Measurements from ENCODE around the gene EML1. TPM values are rescaled to one million over a fixed set of nuclear protein-coding genes. Genes with fewer than 3 reads are reported as not detected.

Gene EML1
- total RNA-seq, 1 donor from 2014 or later, result 36.4 TPM

GRCh38 chr14:99755068-99755405 lies 38.2 kb upstream of the EML1 start:
- no peak overlapping the region for H3K27ac Mint-ChIP-seq (ENCODE audit: unreplicated experiment)
- H3K4me3 Mint-ChIP-seq (ENCODE audit: unreplicated experiment), result no peak overlapping the region
- TF ChIP-seq, protein P1, sequence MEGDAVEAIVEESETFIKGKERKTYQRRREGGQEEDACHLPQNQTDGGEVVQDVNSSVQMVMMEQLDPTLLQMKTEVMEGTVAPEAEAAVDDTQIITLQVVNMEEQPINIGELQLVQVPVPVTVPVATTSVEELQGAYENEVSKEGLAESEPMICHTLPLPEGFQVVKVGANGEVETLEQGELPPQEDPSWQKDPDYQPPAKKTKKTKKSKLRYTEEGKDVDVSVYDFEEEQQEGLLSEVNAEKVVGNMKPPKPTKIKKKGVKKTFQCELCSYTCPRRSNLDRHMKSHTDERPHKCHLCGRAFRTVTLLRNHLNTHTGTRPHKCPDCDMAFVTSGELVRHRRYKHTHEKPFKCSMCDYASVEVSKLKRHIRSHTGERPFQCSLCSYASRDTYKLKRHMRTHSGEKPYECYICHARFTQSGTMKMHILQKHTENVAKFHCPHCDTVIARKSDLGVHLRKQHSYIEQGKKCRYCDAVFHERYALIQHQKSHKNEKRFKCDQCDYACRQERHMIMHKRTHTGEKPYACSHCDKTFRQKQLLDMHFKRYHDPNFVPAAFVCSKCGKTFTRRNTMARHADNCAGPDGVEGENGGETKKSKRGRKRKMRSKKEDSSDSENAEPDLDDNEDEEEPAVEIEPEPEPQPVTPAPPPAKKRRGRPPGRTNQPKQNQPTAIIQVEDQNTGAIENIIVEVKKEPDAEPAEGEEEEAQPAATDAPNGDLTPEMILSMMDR (IDR thresholded peaks at IDR 0.05), result no peak
- DNase-seq (ENCODE audit: low spot score), result peak; percentile 26
- H3K4me1 Mint-ChIP-seq (ENCODE audit: low read depth), result peaks cover 88% of the 10 kb centered on the region
- no peaks in the 10 kb centered on the region for H3K27me3 Mint-ChIP-seq (ENCODE audit: low read depth)
- H3K9me3 Mint-ChIP-seq (ENCODE audit: low read depth), result no peaks in the 10 kb centered on the region
- H3K36me3 Mint-ChIP-seq (ENCODE audit: low read depth), result no peaks in the 10 kb centered on the region

GRCh38 chr14:99755629-99756603 lies 37.3 kb upstream of the EML1 start:
- Mint-ChIP-seq H3K27ac (ENCODE audit: unreplicated experiment) (peak overlapping the region; percentile 91), H3K9me3 (ENCODE audit: low read depth) (no peaks in the 10 kb centered on the region), H3K27me3 (ENCODE audit: low read depth) (no peaks in the 10 kb centered on the region), H3K36me3 (ENCODE audit: low read depth) (no peaks in the 10 kb centered on the region), H3K4me3 (ENCODE audit: unreplicated experiment) (no peak overlapping the region), H3K4me1 (ENCODE audit: low read depth) (peaks cover 84% of the 10 kb centered on the region)
- DNase-seq (ENCODE audit: low spot score), result peak; percentile 95
- TF ChIP-seq, protein P1 (IDR thresholded peaks at IDR 0.05), result no peak

GRCh38 chr14:99756796-99757195 lies 36.4 kb upstream of the EML1 start:
- H3K27me3 Mint-ChIP-seq (ENCODE audit: low read depth), result no peaks in the 10 kb centered on the region
- no peak overlapping the region for H3K4me3 Mint-ChIP-seq (ENCODE audit: unreplicated experiment)
- TF ChIP-seq, protein P1 (IDR thresholded peaks at IDR 0.05), result no peak
- peak overlapping the region; percentile 91 for H3K27ac Mint-ChIP-seq (ENCODE audit: unreplicated experiment)
- H3K9me3 Mint-ChIP-seq (ENCODE audit: low read depth), result no peaks in the 10 kb centered on the region
- peaks cover 75% of the 10 kb centered on the region for H3K4me1 Mint-ChIP-seq (ENCODE audit: low read depth)
- peak; percentile 72 for DNase-seq (ENCODE audit: low spot score)
- H3K36me3 Mint-ChIP-seq (ENCODE audit: low read depth), result no peaks in the 10 kb centered on the region

GRCh38 chr14:99757331-99758070 lies 35.7 kb upstream of the EML1 start:
- Mint-ChIP-seq H3K27ac (ENCODE audit: unreplicated experiment) (peak overlapping the region; percentile 76), H3K9me3 (ENCODE audit: low read depth) (no peaks in the 10 kb centered on the region), H3K36me3 (ENCODE audit: low read depth) (no peaks in the 10 kb centered on the region), H3K27me3 (ENCODE audit: low read depth) (no peaks in the 10 kb centered on the region), H3K4me1 (ENCODE audit: low read depth) (peaks cover 68% of the 10 kb centered on the region), H3K4me3 (ENCODE audit: unreplicated experiment) (no peak overlapping the region)
- DNase-seq (ENCODE audit: low spot score), result peak; percentile 29
- TF ChIP-seq, protein P1 (IDR thresholded peaks at IDR 0.05), result peak; percentile 21

- H3K27me3 Mint-ChIP-seq (ENCODE audit: low read depth), result no peaks in the 10 kb centered on the region
- H3K9me3 Mint-ChIP-seq (ENCODE audit: low read depth), result no peaks in the 10 kb centered on the region
- TF ChIP-seq, protein P1 (IDR thresholded peaks at IDR 0.05), result no peak
- no peak overlapping the region for H3K4me3 Mint-ChIP-seq (ENCODE audit: unreplicated experiment)
- peaks cover 61% of the 10 kb centered on the region for H3K4me1 Mint-ChIP-seq (ENCODE audit: low read depth)
- peak overlapping the region; percentile 76 for H3K27ac Mint-ChIP-seq (ENCODE audit: unreplicated experiment)
- H3K36me3 Mint-ChIP-seq (ENCODE audit: low read depth), result no peaks in the 10 kb centered on the region
- peak; percentile 35 for DNase-seq (ENCODE audit: low spot score)
Measured at GRCh38 chr14:99758121-99758821, 34.9 kb upstream of the EML1 start.
